ENCODE data around the gene CRYAA.
"Not testable (repeated sequence)": the region's sequence is repeated elsewhere in the genome, so short reads cannot be mapped to it uniquely, and the experiment has no call there.

Gene CRYAA

GRCh38 chr21:43168708-43169107 lies at the start of gene CRYAA:
TSS of gene CRYAA (plus strand) at chr21:43169008. CDS start at chr21:43169100, 92 bp downstream.
- POLR2A ChIA-PET; DNase-seq (ENCODE audit: extremely low spot score); CTCF ChIA-PET: not testable (repeated sequence)

- POLR2A ChIA-PET; DNase-seq (ENCODE audit: extremely low spot score); CTCF ChIA-PET: not testable (repeated sequence)
Observed at GRCh38 chr21:43130094-43130493, 38.7 kb upstream of the CRYAA start.

DNA sequence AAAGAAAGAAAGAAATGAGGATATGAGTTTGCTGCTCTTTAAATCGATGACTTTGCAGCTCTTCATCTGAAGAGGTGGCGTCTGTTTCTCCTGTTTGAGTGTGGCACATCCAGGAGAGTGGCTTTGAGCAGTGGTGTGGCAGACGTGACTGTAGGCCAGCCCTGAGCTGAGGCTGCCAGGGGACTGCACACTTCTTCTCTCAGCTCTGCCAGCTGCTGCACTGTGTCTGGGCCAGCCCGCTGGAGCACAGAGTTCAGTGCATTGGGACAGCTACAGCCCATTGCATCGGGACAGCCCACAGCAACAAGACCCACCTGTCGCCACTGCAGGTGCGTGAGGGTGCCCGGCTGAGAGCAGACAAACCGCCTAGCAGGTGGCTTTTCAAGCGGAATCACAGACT lies 34.3 kb upstream of the CRYAA start:
- CTCF ChIA-PET; POLR2A ChIA-PET; DNase-seq (ENCODE audit: extremely low spot score): not testable (repeated sequence)

- CTCF ChIA-PET, POLR2A ChIA-PET: not testable (repeated sequence)
Observed at GRCh38 chr21:43138944-43139343, 29.9 kb upstream of the CRYAA start.

DNA sequence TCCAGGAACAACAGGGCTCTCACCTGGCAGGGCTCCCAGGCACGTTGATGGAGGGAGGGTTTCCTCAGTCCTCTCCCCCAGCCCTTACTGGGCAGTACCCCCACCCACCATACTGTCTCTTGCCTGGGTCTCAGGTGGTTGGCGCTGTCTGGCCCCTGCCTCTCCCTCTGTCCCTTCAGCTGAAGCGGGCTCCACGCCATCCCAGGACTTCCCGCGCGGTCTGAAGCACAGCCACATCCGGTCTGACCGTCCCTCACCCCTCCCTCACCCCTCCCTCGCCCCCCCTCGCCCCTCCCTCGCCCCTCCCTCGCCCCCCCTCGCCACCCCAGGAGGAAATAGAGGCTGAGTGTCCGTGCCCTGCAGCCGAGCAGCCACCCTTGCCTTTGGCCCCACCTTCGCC lies 27.4 kb upstream of the CRYAA start:
- CTCF ChIA-PET; POLR2A ChIA-PET; DNase-seq (ENCODE audit: extremely low spot score): not testable (repeated sequence)

More at GRCh38 chr21:43138944-43139343, 29.9 kb upstream of the CRYAA start:
- not testable (repeated sequence) for DNase-seq (ENCODE audit: extremely low spot score)

DNA sequence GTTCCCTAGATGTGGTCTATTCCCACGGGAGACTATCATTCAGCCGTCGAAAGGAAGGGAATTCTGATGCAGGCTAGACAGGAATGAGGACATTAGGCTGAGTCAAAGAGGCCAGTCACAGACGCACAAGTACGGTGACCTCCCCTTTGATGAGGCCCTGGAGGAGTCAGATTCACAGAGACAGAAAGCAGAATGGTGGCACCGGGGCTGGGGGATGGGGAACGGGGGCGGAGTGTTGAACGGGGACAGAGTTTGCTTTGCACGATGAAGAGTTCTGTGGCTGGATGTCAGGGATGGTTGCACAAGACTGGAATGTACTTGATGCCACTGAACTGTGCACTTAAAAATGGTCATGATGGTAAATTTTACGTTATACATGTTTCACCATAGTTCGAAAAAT lies 22.2 kb upstream of the CRYAA start:
- DNase-seq (ENCODE audit: extremely low spot score); CTCF ChIA-PET; POLR2A ChIA-PET: not testable (repeated sequence)

DNA sequence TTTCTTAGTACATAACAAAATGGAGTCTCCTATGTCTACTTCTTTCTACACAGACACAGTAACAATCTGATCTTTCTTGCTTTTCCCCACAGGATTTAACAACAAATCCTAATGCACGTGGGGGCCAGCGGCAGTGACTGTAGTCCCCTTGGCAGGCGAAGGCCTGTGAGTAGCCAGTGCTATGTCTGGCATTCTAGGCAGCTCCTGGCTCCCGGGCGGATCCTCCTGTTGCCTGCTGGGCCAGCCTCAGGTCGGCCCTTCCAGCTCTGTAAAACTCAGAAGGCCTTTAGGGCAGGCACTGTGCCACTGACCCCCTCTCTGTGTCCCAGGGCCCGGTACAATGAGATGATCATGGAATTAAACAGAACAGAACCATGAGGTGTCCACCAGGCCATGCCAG lies 20.8 kb upstream of the CRYAA start:
- CTCF ChIA-PET; POLR2A ChIA-PET; DNase-seq (ENCODE audit: extremely low spot score): not testable (repeated sequence)

DNA sequence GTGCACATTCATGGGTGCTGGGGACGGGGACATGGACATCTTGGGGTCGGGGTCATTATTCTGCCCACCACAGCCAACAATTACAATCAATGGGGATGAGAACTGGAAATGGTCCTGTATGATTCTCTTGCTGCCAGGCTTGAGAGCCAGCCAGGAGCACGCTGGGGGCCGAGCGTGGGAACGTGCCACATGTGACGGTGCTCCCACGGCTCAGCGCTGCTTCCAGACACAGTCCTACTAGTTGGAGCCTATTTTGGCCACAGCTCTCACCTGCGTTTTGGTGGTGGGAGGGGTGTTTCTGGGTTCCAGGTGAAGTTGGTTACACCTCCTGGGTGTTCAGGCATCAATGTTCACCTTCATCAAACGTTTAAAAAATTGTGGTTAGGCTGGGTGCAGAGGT lies 19.5 kb upstream of the CRYAA start:
- POLR2A ChIA-PET; CTCF ChIA-PET; DNase-seq (ENCODE audit: extremely low spot score): not testable (repeated sequence)

DNA sequence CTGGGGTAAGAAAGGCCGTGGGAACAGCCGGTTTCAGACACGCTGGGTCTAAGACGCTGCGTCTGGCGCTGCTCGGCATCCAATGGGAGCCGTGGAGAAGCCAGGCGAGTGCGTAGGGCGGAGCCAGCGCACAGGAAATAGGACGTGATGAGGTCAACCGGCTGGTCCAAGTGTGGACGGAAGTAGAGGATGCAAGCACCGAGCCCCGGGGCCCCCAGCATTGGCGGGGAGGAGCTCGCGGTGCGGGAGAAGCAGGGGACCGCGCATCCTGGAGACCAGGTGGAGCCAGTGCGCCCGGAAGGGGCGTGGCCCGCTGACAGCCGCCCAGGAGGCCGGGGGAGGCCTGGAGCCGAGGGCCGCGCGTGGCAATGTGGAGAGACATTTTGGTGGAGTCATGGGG lies 15.2 kb upstream of the CRYAA start:
- DNase-seq (ENCODE audit: extremely low spot score); POLR2A ChIA-PET; CTCF ChIA-PET: not testable (repeated sequence)

- CTCF ChIA-PET; POLR2A ChIA-PET; DNase-seq (ENCODE audit: extremely low spot score): not testable (repeated sequence)
Observed at GRCh38 chr21:43159279-43160175, 9.3 kb upstream of the CRYAA start.

DNA sequence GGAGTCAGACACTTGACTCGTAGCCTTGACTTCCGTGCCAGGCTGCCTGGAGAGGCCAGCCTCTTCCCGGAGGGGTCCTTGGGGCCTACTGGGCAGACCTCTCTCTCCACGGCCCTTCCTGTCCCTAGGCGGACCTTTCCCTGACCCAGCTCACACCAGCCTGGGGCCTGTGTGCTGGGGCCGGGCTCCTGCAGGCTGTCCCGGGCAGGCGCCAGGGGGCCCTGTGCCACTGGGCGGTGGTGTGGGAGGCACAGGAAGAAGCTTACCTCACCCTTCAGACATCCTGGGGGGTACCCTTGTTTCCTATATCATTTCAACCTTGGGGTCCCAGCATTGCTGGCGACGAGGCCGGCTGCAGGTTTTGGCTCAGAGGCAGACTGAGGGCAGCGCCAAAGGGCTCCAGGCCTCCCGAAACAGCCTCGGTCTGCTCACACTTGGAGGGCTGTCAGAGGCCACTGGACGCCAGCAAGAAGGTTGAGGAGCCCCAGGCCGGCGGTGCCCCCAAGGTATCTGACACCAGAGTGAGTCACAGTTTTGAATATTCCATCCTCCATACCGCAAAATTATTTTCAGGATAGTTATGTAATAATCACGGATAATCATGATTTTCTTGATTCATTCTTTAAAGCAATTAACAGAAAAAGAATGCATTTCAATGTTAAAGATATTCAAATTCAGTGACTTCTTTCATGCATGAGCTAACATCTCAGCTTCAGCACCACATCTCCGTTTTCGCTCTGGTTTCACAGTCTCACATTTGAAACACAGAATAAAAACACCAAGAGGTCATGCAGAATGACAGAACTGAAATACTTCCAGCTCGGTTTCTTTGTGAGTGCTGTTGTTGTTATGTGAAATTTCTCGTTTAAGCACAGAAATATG lies 6.7 kb upstream of the CRYAA start:
- CTCF ChIA-PET; POLR2A ChIA-PET; DNase-seq (ENCODE audit: extremely low spot score): not testable (repeated sequence)

- DNase-seq (ENCODE audit: extremely low spot score); CTCF ChIA-PET; POLR2A ChIA-PET: not testable (repeated sequence)
Observed at GRCh38 chr21:43162708-43163205, 6.1 kb upstream of the CRYAA start.

- DNase-seq (ENCODE audit: extremely low spot score); POLR2A ChIA-PET; CTCF ChIA-PET: not testable (repeated sequence)
Observed at GRCh38 chr21:43164823-43165222, 4.0 kb upstream of the CRYAA start.

DNA sequence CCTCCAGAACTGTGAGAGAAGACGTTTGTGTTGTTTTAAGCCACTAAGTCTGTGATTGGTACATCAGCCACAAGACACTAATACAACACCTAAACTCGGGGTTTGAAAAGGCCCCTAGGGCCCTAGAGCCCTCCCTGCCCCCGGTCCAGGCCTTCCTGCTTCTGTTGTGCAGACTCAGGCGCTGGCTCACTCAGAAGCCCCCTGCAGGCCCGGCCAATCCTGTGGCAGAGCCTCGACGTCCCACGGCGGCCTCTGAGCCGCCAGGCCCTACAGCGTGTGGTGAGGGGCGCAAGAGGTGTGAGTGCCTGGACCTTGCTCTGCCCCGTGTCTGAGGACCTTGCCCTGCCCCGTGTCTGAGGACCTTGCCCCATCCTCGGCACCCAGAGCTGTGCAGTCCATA lies 3.1 kb upstream of the CRYAA start:
- POLR2A ChIA-PET; CTCF ChIA-PET; DNase-seq (ENCODE audit: extremely low spot score): not testable (repeated sequence)

DNA sequence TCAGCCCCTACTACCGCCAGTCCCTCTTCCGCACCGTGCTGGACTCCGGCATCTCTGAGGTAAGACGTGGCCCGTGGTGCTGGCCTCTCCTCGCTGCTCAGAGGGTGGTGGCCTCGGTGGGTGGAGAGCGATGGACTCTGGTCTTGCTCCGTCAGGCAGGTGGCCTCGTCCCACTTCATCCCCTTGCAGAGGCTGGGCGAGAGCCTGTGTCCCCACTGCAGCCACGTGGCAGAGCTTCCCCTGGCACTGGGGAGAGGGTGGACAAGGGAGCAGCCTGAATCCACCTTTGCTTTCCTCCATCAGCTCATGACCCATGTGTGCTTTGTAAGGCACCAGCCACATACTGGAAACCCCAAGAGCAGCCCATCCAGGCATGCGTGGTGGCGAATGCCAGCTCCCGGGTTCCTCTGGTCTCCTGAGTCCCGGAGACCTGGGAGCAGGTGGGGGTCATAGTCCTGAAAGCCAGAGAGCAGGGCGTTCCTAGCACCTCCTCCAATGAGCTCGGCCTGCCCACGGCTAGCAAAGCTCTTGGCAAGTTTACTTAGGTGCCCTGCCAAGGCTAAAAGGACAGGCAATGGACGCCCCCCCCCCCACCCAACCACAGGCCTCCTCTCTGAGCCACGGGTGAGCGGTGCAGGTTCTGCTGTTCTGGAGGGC lies 550 bp downstream of the CRYAA start:
- DNase-seq (ENCODE audit: extremely low spot score); POLR2A ChIA-PET; CTCF ChIA-PET: not testable (repeated sequence)

DNA sequence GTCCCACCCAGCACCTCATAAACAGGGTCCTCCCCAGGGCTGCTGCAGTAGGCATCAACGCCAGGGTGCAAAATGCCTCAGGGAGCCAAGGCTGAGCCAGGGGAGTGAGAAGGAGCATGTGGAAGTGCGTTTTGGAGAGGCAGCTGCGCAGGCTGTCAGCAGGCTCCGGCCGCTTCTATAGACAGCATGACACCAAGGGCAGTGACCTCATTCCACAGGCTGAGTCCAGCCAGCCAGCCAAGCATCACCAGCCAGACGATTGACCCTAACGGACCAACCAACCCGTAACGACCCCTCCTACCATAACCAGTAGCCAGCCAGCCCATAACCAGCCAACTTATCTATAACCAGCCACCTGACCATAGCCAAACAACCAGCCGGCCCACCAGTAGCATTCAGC lies 1.1 kb downstream of the CRYAA start:
- POLR2A ChIA-PET; CTCF ChIA-PET; DNase-seq (ENCODE audit: extremely low spot score): not testable (repeated sequence)

GRCh38 chr21:43172812-43173211 lies 4.0 kb downstream of the CRYAA start:
- CTCF ChIA-PET; POLR2A ChIA-PET; DNase-seq (ENCODE audit: extremely low spot score): not testable (repeated sequence)

GRCh38 chr21:43173438-43173837 lies 4.6 kb downstream of the CRYAA start:
- CTCF ChIA-PET; POLR2A ChIA-PET; DNase-seq (ENCODE audit: extremely low spot score): not testable (repeated sequence)

GRCh38 chr21:43173930-43174329 lies 5.1 kb downstream of the CRYAA start:
- POLR2A ChIA-PET; DNase-seq (ENCODE audit: extremely low spot score): not testable (repeated sequence)

More at GRCh38 chr21:43173930-43174329, 5.1 kb downstream of the CRYAA start:
- CTCF ChIA-PET: not testable (repeated sequence)

Measured in HEK293T (cell line).